ENCODE results near the gene CCL8. TPM values are rescaled to one million over a fixed set of nuclear protein-coding genes. Genes with fewer than 3 reads are reported as not detected.

CCL8 gene
- total RNA-seq, 1 donor from 2014 or later, result not detected

DNA sequence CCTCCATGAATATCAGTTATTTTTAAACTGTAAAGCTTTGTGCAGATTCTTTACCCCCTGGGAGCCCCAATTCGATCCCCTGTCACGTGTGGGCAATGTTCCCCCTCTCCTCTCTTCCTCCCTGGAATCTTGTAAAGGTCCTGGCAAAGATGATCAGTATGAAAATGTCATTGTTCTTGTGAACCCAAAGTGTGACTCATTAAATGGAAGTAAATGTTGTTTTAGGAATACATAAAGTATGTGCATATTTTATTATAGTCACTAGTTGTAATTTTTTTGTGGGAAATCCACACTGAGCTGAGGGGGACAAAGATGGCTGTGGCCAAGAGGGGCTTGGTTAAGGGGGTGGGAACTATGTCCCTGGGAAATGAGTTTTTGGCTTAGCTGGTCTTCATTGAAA lies 31.4 kb upstream of the CCL8 start:
- DNase-seq (ENCODE audit: low read depth), result no peak
- Histone ChIP-seq H3K4me3 (ENCODE audit: low read depth, low read length) (no peak overlapping the region), H3K36me3 (ENCODE audit: control insufficient read depth, insufficient read depth, low read length) (no peaks in the 10 kb centered on the region), H3K27me3 (ENCODE audit: control insufficient read depth, insufficient read depth, low read length) (no peaks in the 10 kb centered on the region)
- TF ChIP-seq, protein P1, sequence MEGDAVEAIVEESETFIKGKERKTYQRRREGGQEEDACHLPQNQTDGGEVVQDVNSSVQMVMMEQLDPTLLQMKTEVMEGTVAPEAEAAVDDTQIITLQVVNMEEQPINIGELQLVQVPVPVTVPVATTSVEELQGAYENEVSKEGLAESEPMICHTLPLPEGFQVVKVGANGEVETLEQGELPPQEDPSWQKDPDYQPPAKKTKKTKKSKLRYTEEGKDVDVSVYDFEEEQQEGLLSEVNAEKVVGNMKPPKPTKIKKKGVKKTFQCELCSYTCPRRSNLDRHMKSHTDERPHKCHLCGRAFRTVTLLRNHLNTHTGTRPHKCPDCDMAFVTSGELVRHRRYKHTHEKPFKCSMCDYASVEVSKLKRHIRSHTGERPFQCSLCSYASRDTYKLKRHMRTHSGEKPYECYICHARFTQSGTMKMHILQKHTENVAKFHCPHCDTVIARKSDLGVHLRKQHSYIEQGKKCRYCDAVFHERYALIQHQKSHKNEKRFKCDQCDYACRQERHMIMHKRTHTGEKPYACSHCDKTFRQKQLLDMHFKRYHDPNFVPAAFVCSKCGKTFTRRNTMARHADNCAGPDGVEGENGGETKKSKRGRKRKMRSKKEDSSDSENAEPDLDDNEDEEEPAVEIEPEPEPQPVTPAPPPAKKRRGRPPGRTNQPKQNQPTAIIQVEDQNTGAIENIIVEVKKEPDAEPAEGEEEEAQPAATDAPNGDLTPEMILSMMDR (IDR thresholded peaks at IDR 0.05; ENCODE audit: insufficient read depth, low read length, poor library complexity, severe bottlenecking), result no peak

DNA sequence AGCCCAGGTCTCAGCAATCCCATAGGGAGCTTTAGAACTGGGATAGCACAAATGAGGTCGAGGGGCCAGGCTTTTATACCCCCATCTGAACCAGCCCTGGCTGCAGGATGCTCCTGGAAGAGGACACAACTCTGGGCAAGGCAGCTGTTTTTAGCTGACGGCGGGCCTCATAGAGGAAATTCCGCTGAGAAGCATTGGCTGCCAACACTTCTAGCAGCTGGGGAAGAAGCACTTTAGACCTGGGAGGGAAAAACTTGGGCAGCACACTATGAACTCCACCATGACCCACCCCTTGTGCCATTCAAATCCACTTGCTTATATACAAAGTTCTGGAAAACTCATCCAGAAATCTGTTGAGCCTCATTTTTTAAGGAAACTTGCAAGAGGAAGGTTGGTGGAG lies 28.6 kb upstream of the CCL8 start:
- TF ChIP-seq, protein P1 (IDR thresholded peaks at IDR 0.05; ENCODE audit: insufficient read depth, low read length, poor library complexity, severe bottlenecking), result no peak
- Histone ChIP-seq H3K4me3 (ENCODE audit: low read depth, low read length) (no peak overlapping the region), H3K27me3 (ENCODE audit: control insufficient read depth, insufficient read depth, low read length) (no peaks in the 10 kb centered on the region), H3K36me3 (ENCODE audit: control insufficient read depth, insufficient read depth, low read length) (no peaks in the 10 kb centered on the region)
- DNase-seq (ENCODE audit: low read depth), result no peak

DNA sequence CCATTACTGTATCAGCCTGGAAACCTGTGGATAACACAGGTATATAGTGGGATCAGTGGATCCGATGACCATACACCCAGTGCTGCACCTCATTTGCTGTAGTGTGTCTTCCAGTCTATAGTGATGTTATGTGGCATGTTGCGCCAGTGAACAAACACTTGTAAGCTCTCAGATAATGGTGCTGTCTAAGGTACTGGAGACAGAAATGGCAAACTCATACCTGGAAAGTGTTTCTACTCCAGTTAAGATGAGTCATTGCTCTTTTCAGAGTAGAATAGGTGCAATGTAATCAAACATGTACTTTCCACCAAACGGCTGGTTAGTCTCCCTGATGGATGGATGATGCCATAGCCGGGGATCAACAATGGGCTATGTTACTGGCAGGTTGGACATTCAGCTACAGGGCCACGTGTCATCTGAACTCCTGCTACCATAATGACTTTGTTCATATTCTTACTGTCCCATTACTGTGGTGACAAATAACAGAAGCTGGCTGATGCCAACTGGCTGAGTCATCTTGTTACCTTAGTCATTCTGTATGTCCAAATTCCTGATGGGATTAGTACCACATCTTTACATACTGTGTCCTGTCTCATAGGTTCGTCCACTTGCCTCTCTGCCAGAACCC lies 27.4 kb upstream of the CCL8 start:
- TF ChIP-seq, protein P1 (IDR thresholded peaks at IDR 0.05; ENCODE audit: insufficient read depth, low read length, poor library complexity, severe bottlenecking), result no peak
- no peaks in the 10 kb centered on the region for H3K27me3 ChIP-seq (ENCODE audit: control insufficient read depth, insufficient read depth, low read length)
- no peak overlapping the region for H3K4me3 ChIP-seq (ENCODE audit: low read depth, low read length)
- no peak for DNase-seq (ENCODE audit: low read depth)
- H3K36me3 ChIP-seq (ENCODE audit: control insufficient read depth, insufficient read depth, low read length), result no peaks in the 10 kb centered on the region

DNA sequence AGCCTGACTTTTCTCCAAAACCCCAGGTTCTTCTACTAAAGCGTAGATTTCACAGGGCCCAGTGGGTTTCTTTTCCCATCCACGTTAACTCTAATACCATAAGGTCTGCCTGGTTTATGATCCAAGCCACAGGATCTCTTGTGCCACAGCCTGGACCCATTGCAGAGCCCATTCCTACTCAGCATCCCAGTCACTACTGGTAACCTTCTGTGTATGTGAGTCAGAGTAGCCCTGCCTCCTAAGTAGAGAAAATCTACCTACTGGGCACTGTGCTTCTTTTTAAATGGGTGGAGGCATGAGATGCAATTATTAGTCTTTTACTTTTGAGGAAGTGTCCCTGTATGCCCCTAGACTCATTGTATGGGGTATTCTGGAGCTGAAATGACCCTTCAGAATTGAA lies 20.2 kb upstream of the CCL8 start:
- Histone ChIP-seq H3K4me3 (ENCODE audit: low read depth, low read length) (no peak overlapping the region), H3K36me3 (ENCODE audit: control insufficient read depth, insufficient read depth, low read length) (no peaks in the 10 kb centered on the region), H3K27me3 (ENCODE audit: control insufficient read depth, insufficient read depth, low read length) (no peaks in the 10 kb centered on the region)
- TF ChIP-seq, protein P1 (IDR thresholded peaks at IDR 0.05; ENCODE audit: insufficient read depth, low read length, poor library complexity, severe bottlenecking), result no peak
- DNase-seq (ENCODE audit: low read depth), result no peak

DNA sequence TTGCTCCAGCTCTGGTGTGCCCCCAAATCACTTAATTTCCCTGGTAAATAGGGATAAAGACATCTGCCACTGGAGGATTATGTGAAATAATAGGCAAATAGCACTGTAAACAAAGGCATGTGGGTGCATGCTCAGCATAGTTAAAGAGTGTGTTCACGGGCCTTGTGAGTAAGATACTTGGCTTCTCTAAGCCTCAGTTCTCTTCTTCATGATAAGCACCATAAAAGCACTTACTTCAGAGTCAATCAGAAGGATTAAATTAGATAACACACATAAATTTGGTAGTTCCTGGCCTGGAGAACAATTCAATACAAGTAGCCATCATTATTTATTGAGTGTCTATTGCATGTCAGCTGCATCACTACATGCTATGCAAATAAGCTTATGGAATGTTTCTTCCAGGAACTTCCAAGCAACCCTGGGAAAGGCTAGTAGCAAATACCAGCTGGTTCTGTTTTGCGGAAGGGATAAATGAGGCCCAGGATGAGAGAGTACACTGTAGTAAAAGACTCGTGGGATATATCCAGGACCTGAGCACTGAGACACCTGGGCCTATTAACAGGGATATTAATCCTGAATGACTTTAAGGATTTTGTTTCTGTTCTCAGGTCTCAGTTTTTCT lies 19.2 kb upstream of the CCL8 start:
- no peak for DNase-seq (ENCODE audit: low read depth)

More for the DNA sequence above, 19.2 kb upstream of the CCL8 start:
- Histone ChIP-seq H3K36me3 (ENCODE audit: control insufficient read depth, insufficient read depth, low read length) (no peaks in the 10 kb centered on the region), H3K4me3 (ENCODE audit: low read depth, low read length) (no peak overlapping the region), H3K27me3 (ENCODE audit: control insufficient read depth, insufficient read depth, low read length) (no peaks in the 10 kb centered on the region)
- TF ChIP-seq, protein P1 (IDR thresholded peaks at IDR 0.05; ENCODE audit: insufficient read depth, low read length, poor library complexity, severe bottlenecking), result no peak
